OCI-LY7 (cell line): ENCODE results near the gene CNOT11. TPM values are rescaled to one million over a fixed set of nuclear protein-coding genes. Genes with fewer than 3 reads are reported as not detected.

Experiments
- BruUV-seq: library from RNA; stranded (reverse); fragments of 400-500 nt; replicated peaks from 2 replicates; lab custom pipeline; 2021; lab: Mats Ljungman, UMichigan
- CTCF ChIA-PET: fragments of 300-600 bp; sonication (Branson Sonifier 250); formaldehyde crosslinking; loops from one replicate; lab custom pipeline; 2022; ENCODE audit warnings: antibody characterized with exemption; ENCODE audit not compliant: unreplicated experiment; lab: Charles Lee
- POLR2A ChIA-PET: fragments of 300-600 bp; sonication (Branson Sonifier 250); formaldehyde crosslinking; loops from one replicate; lab custom pipeline; 2022; ENCODE audit warnings: antibody characterized with exemption; lab: Charles Lee
- DNase-seq: peaks from one replicate; pipeline ENCODE4 v3.0.0-alpha.2; 2015; ENCODE audit warnings: low spot score
- H2AFZ ChIP-seq: fragments of 200-600 bp; sonication (generic), shearing (Covaris generic); 2 replicates; pipeline ENCODE4 v1.6.1; 2014; ENCODE audit warnings: mild to moderate bottlenecking, antibody characterized with exemption, low read length, moderate library complexity
- H3K27ac ChIP-seq: fragments of 200-600 bp; sonication (generic); 2 replicates; pipeline ENCODE4 v1.5.1; 2014; ENCODE audit warnings: mixed run types, low read depth, mild to moderate bottlenecking, moderate library complexity, low read length, inconsistent platforms; ENCODE audit not compliant: poor library complexity, severe bottlenecking
- H3K36me3 ChIP-seq: fragments of 200-600 bp; sonication (generic); 2 replicates; pipeline ENCODE4 v1.6.1; 2014; ENCODE audit warnings: mild to moderate bottlenecking, antibody characterized with exemption, low read length, moderate library complexity, mixed read lengths; ENCODE audit not compliant: insufficient read depth
- H3K4me1 ChIP-seq: fragments of 200-600 bp; sonication (generic); 2 replicates; pipeline ENCODE4 v1.5.1; 2014; ENCODE audit warnings: mild to moderate bottlenecking, low read length; ENCODE audit not compliant: insufficient read depth, poor library complexity, severe bottlenecking
- H3K4me2 ChIP-seq: fragments of 200-600 bp; sonication (generic); 2 replicates; pipeline ENCODE4 v1.6.1; 2014; ENCODE audit warnings: mild to moderate bottlenecking, low read length
- H3K4me3 ChIP-seq: fragments of 200-600 bp; sonication (generic); 2 replicates; pipeline ENCODE4 v1.5.1; 2014; ENCODE audit warnings: mild to moderate bottlenecking, low read depth, low read length; ENCODE audit not compliant: poor library complexity, severe bottlenecking
- H3K79me2 ChIP-seq: fragments of 200-600 bp; sonication (generic); 2 replicates; pipeline ENCODE4 v1.6.1; 2016; ENCODE audit warnings: low read depth, mild to moderate bottlenecking, low read length, moderate library complexity, mixed read lengths; ENCODE audit not compliant: insufficient read depth
- H3K9me2 ChIP-seq: fragments of 200-600 bp; sonication (generic); 2 replicates; pipeline ENCODE4 v1.6.1; 2016; ENCODE audit warnings: mild to moderate bottlenecking, low read length, mixed read lengths; ENCODE audit not compliant: insufficient read depth
- H3K9me3 ChIP-seq: fragments of 200-600 bp; sonication (generic); 2 replicates; pipeline ENCODE4 v1.6.1; 2014; ENCODE audit warnings: mild to moderate bottlenecking, mixed run types, low read length, mixed read lengths
- H4K20me1 ChIP-seq: fragments of 200-600 bp; sonication (generic); 2 replicates; pipeline ENCODE4 v1.6.1; 2014; ENCODE audit warnings: mild to moderate bottlenecking, antibody characterized with exemption, low read length, moderate library complexity, mixed read lengths; ENCODE audit not compliant: insufficient read depth
- EZH2phosphoT487 ChIP-seq: fragments of 200-600 bp; sonication (generic); IDR thresholded peaks from 2 replicates; pipeline ENCODE4 v1.6.1; 2018; ENCODE audit warnings: low read depth, borderline replicate concordance, mild to moderate bottlenecking, mixed run types, antibody characterized with exemption, low read length, moderate library complexity, mixed read lengths
- intact Hi-C: fragments of 100-400 bp; cut with micrococcal nuclease; formaldehyde crosslinking; loops from one replicate; pipeline ENCODE4 v1.10.0; 2022; ENCODE audit not compliant: unreplicated experiment
- total RNA-seq, 2 experiments: library from RNA; depleted of rRNA in 1 of 2; stranded (reverse); fragments of >200 nt in 1 of 2; shearing (Covaris generic) in 1 of 2; gene quantifications; 2 replicates each; pipeline ENCODE4 v1.2.3, GENCODE V29; 2014 to 2022
- TF ChIP-seq, protein P1 (sequence below): fragments of 200-600 bp; sonication (generic); conservative IDR thresholded peaks from 2 replicates; pipeline ENCODE4 v1.5.1; 2014; ENCODE audit warnings: mild to moderate bottlenecking, antibody characterized with exemption, low read length, moderate library complexity, mixed read lengths

The CNOT11 gene
- total RNA-seq, 2 experiments from 2014 or later, result 45.7 to 71.9 TPM

DNA sequence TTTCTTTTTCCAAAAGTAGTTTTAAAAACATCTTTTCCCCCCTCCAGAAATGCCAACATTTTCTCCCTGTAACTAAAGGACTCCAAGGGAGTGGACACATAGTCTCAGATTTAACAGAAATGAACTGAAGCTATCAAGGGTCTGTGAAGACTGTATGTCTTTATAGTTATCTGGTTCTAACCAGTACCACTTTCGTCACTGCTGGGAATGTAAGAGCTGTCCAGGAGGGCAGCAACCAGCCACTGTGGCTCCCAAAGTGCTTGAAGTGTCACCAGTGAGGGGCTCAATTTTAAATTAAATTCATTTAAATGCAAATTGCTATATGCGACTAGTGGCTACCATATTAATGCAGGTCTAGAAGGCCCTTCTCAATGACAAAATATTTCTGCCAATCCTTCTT lies 40.9 kb downstream of the CNOT11 start:
- Histone ChIP-seq H3K4me3 (no peak overlapping the region), H3K4me1 (no peaks in the 10 kb centered on the region), H3K4me2 (no peak overlapping the region), H3K36me3 (peaks cover 5% of the 10 kb centered on the region), H3K27ac (no peak overlapping the region), H3K9me2 (no peaks in the 10 kb centered on the region), H3K9me3 (no peaks in the 10 kb centered on the region), H2AFZ (no peak overlapping the region), H4K20me1 (no peaks in the 10 kb centered on the region; the same call in 1 of the 2 replicates), H3K79me2 (no peaks in the 10 kb centered on the region; the same call in 1 of the 2 replicates)
- ChIA-PET CTCF (no interaction called here), POLR2A (interaction anchor here (1.0 kb wide), 1 partner anchor 42 kb away, joined by 3 read pairs; no protein-coding TSS in a partner anchor)
- TF ChIP-seq, protein P1, sequence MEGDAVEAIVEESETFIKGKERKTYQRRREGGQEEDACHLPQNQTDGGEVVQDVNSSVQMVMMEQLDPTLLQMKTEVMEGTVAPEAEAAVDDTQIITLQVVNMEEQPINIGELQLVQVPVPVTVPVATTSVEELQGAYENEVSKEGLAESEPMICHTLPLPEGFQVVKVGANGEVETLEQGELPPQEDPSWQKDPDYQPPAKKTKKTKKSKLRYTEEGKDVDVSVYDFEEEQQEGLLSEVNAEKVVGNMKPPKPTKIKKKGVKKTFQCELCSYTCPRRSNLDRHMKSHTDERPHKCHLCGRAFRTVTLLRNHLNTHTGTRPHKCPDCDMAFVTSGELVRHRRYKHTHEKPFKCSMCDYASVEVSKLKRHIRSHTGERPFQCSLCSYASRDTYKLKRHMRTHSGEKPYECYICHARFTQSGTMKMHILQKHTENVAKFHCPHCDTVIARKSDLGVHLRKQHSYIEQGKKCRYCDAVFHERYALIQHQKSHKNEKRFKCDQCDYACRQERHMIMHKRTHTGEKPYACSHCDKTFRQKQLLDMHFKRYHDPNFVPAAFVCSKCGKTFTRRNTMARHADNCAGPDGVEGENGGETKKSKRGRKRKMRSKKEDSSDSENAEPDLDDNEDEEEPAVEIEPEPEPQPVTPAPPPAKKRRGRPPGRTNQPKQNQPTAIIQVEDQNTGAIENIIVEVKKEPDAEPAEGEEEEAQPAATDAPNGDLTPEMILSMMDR, result no peak
- TF ChIP-seq EZH2phosphoT487, result no peak
- no peak for DNase-seq
- intact Hi-C loops, result no loop called here
- BruUV-seq, result no TSS peak

DNA sequence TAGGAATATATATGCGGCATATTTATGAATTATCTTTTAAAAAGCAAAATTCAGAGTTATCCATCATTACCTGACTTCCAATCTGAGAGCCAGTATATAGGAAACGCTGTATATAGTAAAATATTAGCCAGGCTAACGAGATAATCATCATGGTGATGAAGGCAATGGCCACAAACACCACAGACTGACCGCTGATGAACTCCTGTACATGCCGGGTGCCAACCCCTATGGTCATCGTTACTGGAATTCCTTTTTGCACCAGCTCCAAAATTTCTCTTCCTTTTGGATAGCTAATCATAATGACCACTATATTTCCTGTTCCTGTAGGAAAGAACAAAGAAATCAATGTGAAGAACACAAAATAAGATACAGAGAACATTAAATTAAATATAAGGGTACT lies 42.2 kb downstream of the CNOT11 start:
- BruUV-seq, result no TSS peak
- H4K20me1 ChIP-seq, result no peaks in the 10 kb centered on the region; the same call in 1 of the 2 replicates
- DNase-seq, result no peak
- H3K4me3 ChIP-seq, result no peak overlapping the region
- H3K4me1 ChIP-seq, result no peaks in the 10 kb centered on the region
- POLR2A ChIA-PET, result interaction anchor here (1.8 kb wide), 1 partner anchor 15 kb away, joined by 5 read pairs; no protein-coding TSS in a partner anchor
- TF ChIP-seq, protein P1, result no peak
- TF ChIP-seq EZH2phosphoT487, result no peak
- H3K79me2 ChIP-seq, result no peaks in the 10 kb centered on the region; the same call in 1 of the 2 replicates
- intact Hi-C loops, result no loop called here
- H2AFZ ChIP-seq, result no peak overlapping the region
- CTCF ChIA-PET, result no interaction called here
- no peak overlapping the region for H3K27ac ChIP-seq
- H3K36me3 ChIP-seq, result peaks cover 5% of the 10 kb centered on the region; the same call in 1 of the 2 replicates
- no peaks in the 10 kb centered on the region for H3K9me2 ChIP-seq
- no peak overlapping the region for H3K4me2 ChIP-seq
- H3K9me3 ChIP-seq, result no peaks in the 10 kb centered on the region

DNA sequence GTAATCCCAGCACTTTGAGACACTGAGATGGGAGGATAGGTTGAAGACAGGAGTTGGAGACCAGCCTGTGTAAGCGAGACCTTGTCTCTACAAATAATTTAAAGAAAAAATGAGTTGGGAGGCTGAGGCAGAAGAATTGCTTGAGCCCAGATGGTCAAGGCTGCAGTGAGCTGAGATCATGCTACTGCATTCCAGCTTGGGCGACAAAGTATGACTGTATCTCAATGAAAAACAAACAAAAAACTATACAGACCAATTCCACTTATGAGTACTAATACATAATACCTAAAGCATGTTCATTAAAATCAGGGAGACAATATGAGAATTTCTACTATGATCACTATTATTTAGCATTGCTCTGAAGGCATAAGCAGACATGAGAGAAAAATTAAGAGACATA lies 43.2 kb downstream of the CNOT11 start:
- Histone ChIP-seq H2AFZ (no peak overlapping the region), H3K9me3 (no peaks in the 10 kb centered on the region), H3K4me3 (no peak overlapping the region), H3K27ac (no peak overlapping the region), H4K20me1 (no peaks in the 10 kb centered on the region; the same call in 1 of the 2 replicates), H3K4me1 (no peaks in the 10 kb centered on the region), H3K4me2 (no peak overlapping the region), H3K36me3 (peaks cover 5% of the 10 kb centered on the region; the same call in 1 of the 2 replicates), H3K9me2 (no peaks in the 10 kb centered on the region), H3K79me2 (no peaks in the 10 kb centered on the region; the same call in 1 of the 2 replicates)
- no peak for DNase-seq
- TF ChIP-seq EZH2phosphoT487, result no peak
- TF ChIP-seq, protein P1, result no peak
- intact Hi-C loops, result no loop called here
- POLR2A ChIA-PET, result interaction anchor here (1.0 to 1.8 kb wide), 2 partner anchors 14 to 20 kb away, joined by 5 read pairs; no protein-coding TSS in a partner anchor
- CTCF ChIA-PET, result no interaction called here
- no TSS peak for BruUV-seq
